ENCODE measurements around the gene FSHR.

Gene FSHR

GRCh38 chr2:49123600-49123999, 30.7 kb downstream of the FSHR start:
- TF ChIP-seq CTCF (IDR thresholded peaks at IDR 0.05; ENCODE audit: low read depth, low read length): no peak
- DNase-seq (ENCODE audit: extremely low read depth, low read depth): no peak

GRCh38 chr2:49122107-49122506, 32.2 kb downstream of the FSHR start:
- DNase-seq (ENCODE audit: extremely low read depth, low read depth): no peak
- TF ChIP-seq CTCF (IDR thresholded peaks at IDR 0.05; ENCODE audit: low read depth, low read length): no peak

- no peak for TF ChIP-seq CTCF (IDR thresholded peaks at IDR 0.05; ENCODE audit: low read depth, low read length)
- no peak for DNase-seq (ENCODE audit: extremely low read depth, low read depth)
Measured at GRCh38 chr2:49113046-49113445, 41.3 kb downstream of the FSHR start.

GRCh38 chr2:49111456-49111855, 42.9 kb downstream of the FSHR start:
- no peak for DNase-seq (ENCODE audit: extremely low read depth, low read depth)
- TF ChIP-seq CTCF (IDR thresholded peaks at IDR 0.05; ENCODE audit: low read depth, low read length): no peak

GRCh38 chr2:49111006-49111405, 43.3 kb downstream of the FSHR start:
- TF ChIP-seq CTCF (IDR thresholded peaks at IDR 0.05; ENCODE audit: low read depth, low read length): no peak
- no peak for DNase-seq (ENCODE audit: extremely low read depth, low read depth)

GRCh38 chr2:49110571-49110970, 43.7 kb downstream of the FSHR start:
- TF ChIP-seq CTCF (IDR thresholded peaks at IDR 0.05; ENCODE audit: low read depth, low read length): no peak
- no peak for DNase-seq (ENCODE audit: extremely low read depth, low read depth)

- no peak for DNase-seq (ENCODE audit: extremely low read depth, low read depth)
- TF ChIP-seq CTCF (IDR thresholded peaks at IDR 0.05; ENCODE audit: low read depth, low read length): no peak
Measured at GRCh38 chr2:49108851-49109250, 45.5 kb downstream of the FSHR start.
